Vagina (tissue), 2 donors: Measurements from ENCODE around the gene TNS3. TPM values are rescaled to one million over a fixed set of nuclear protein-coding genes. Genes with fewer than 3 reads are reported as not detected.

ENCODE experiments used
- DNase-seq, 2 donors: peaks; one replicate each; pipeline ENCODE4 v3.0.0-alpha.2; 2017; ENCODE audit errors: extremely low spot score in 2 of 2
- H3K27ac ChIP-seq: fragments of 200-600 bp; sonication (generic); one replicate; pipeline ENCODE4 v1.5.1; 2019
- H3K27me3 ChIP-seq: fragments of 200-600 bp; sonication (generic); one replicate; pipeline ENCODE4 v1.5.1; 2019
- H3K36me3 ChIP-seq, 2 donors: fragments of 200-600 bp; sonication (generic); one replicate each; pipeline ENCODE4 v1.5.1; 2017 to 2019
- H3K4me1 ChIP-seq: fragments of 200-600 bp; sonication (generic); one replicate; pipeline ENCODE4 v1.5.1; 2019
- H3K4me3 ChIP-seq, 2 donors: fragments of 200-600 bp; sonication (generic); 1 replicate in 1 of 2; 2 replicates in 1 of 2; pipeline ENCODE4 v1.5.1; 2016 to 2019
- H3K9me3 ChIP-seq: fragments of 200-600 bp; sonication (generic); one replicate; pipeline ENCODE4 v1.5.1; 2019
- POLR2A ChIP-seq, 2 donors: fragments of 450-650 bp; IDR thresholded peaks; one replicate each; pipeline ENCODE4 v1.6.1; 2017; ENCODE audit warnings: antibody characterized with exemption in 2 of 2, mild to moderate bottlenecking in 2 of 2, moderate library complexity in 2 of 2
- POLR2AphosphoS5 ChIP-seq, 2 donors: sonication (generic); formaldehyde crosslinking; IDR thresholded peaks; one replicate each; pipeline ENCODE4 v1.9.0; 2017; ENCODE audit warnings: antibody characterized with exemption in 2 of 2, mild to moderate bottlenecking in 2 of 2, low read depth in 1 of 2; ENCODE audit not compliant: insufficient read depth in 1 of 2
- intact Hi-C: fragments of 100-400 bp; cut with DNase I; formaldehyde crosslinking; loops from one replicate; pipeline ENCODE4 v1.15.1; 2023
- total RNA-seq: library from RNA; depleted of rRNA; stranded (reverse); fragments of >200 nt; gene quantifications from one replicate; pipeline ENCODE4 v1.2.3, GENCODE V29; 2016
- TF ChIP-seq, protein P1 (sequence below), 3 experiments: fragments of 450-650 bp in 2 of 3; fragments of 200-600 bp in 1 of 3; sonication (generic) in 1 of 3; IDR thresholded peaks; one replicate each; pipeline ENCODE4 v1.5.1; 2017 to 2019; ENCODE audit warnings: antibody characterized with exemption in 3 of 3, mild to moderate bottlenecking in 2 of 3, moderate library complexity in 2 of 3

TNS3 gene
- total RNA-seq, 1 donor from 2014 or later: 36.8 TPM

GRCh38 chr7:47361746-47362215, 220.1 kb downstream of the TNS3 start:
- no peak overlapping the region for H3K27ac ChIP-seq
- no peak overlapping the region for H3K4me3 ChIP-seq
- no peak for DNase-seq
- intact Hi-C loops: no loop called here
- TF ChIP-seq POLR2A (IDR thresholded peaks at IDR 0.05): no peak
- TF ChIP-seq, protein P1, sequence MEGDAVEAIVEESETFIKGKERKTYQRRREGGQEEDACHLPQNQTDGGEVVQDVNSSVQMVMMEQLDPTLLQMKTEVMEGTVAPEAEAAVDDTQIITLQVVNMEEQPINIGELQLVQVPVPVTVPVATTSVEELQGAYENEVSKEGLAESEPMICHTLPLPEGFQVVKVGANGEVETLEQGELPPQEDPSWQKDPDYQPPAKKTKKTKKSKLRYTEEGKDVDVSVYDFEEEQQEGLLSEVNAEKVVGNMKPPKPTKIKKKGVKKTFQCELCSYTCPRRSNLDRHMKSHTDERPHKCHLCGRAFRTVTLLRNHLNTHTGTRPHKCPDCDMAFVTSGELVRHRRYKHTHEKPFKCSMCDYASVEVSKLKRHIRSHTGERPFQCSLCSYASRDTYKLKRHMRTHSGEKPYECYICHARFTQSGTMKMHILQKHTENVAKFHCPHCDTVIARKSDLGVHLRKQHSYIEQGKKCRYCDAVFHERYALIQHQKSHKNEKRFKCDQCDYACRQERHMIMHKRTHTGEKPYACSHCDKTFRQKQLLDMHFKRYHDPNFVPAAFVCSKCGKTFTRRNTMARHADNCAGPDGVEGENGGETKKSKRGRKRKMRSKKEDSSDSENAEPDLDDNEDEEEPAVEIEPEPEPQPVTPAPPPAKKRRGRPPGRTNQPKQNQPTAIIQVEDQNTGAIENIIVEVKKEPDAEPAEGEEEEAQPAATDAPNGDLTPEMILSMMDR (IDR thresholded peaks at IDR 0.05): no peak
- no peak for TF ChIP-seq POLR2AphosphoS5 (IDR thresholded peaks at IDR 0.05; ENCODE audit: insufficient read depth in 1 of 2, low read depth in 1 of 2)
- H3K4me1 ChIP-seq: no peaks in the 10 kb centered on the region
- H3K36me3 ChIP-seq: peaks cover 0 to 6% of the 10 kb centered on the region in 2 donors
- no peaks in the 10 kb centered on the region for H3K27me3 ChIP-seq
- no peaks in the 10 kb centered on the region for H3K9me3 ChIP-seq

DNA sequence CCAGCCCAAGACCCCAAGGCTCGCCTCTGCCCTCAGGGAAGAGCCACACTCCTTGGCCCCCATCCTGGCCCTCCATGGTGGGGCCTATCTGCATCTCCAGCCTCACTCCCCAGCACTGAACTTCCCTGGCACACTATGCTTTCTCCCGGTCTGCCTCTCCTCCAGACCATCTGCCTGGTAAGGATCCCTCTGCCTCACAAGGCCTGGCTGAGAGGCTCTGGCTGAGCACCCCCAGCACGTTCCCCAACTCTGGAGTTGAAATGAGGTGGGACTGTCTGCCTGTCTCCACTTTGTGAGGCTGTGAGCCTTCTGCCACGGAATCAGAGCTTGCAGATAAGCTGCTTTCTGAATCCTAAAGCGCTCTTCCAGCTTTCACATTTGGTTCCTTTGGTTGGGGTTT, 220.7 kb downstream of the TNS3 start:
- H3K27ac ChIP-seq: no peak overlapping the region
- H3K4me1 ChIP-seq: no peaks in the 10 kb centered on the region
- DNase-seq: no peak
- no peaks in the 10 kb centered on the region for H3K27me3 ChIP-seq
- H3K4me3 ChIP-seq: no peak overlapping the region
- TF ChIP-seq, protein P1 (IDR thresholded peaks at IDR 0.05): no peak
- no peaks in the 10 kb centered on the region for H3K9me3 ChIP-seq
- H3K36me3 ChIP-seq: peaks cover 0 to 6% of the 10 kb centered on the region in 2 donors
- intact Hi-C loops: no loop called here

GRCh38 chr7:47360301-47360900, 221.5 kb downstream of the TNS3 start:
- intact Hi-C loops: no loop called here
- H3K4me3 ChIP-seq: no peak overlapping the region
- no peaks in the 10 kb centered on the region for H3K9me3 ChIP-seq
- no peak for DNase-seq
- H3K36me3 ChIP-seq: peaks cover 0 to 6% of the 10 kb centered on the region in 2 donors
- H3K27me3 ChIP-seq: no peaks in the 10 kb centered on the region
- TF ChIP-seq, protein P1 (IDR thresholded peaks at IDR 0.05): no peak
- no peak for TF ChIP-seq POLR2AphosphoS5 (IDR thresholded peaks at IDR 0.05; ENCODE audit: insufficient read depth in 1 of 2, low read depth in 1 of 2)
- no peak for TF ChIP-seq POLR2A (IDR thresholded peaks at IDR 0.05)
- no peak overlapping the region for H3K27ac ChIP-seq
- H3K4me1 ChIP-seq: no peaks in the 10 kb centered on the region

DNA sequence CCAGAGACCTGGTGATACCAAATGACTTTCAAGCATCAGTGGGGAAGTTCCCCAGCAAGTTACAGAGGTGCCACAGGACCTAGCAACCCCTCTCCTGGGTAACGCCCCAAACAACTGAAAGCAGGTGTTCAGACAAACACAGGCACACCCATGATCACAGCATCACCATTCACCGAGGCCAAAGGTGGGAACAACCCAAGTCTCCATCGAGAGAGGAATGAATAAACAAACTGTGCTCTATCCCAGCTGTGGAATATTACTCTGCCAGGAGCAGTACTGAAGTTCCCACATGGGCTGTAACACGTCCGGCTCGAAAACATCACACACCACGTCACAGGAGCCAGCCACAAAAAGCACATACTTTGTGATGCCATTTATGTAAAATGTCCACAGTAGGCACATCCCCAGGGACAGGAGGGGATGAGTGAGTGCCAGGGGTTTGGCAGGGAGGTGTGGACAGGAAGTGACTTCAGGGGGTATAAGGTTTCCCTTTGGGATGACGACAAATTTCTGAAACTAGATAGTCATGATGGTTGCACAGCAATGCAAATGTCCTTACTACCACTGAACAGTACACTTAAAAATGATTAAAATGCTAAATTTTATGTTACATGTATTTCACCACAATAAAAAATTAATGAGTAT, 222.8 kb downstream of the TNS3 start:
- intact Hi-C loops: no loop called here
- Histone ChIP-seq H3K36me3 (peaks cover 0 to 6% of the 10 kb centered on the region in 2 donors), H3K4me1 (no peaks in the 10 kb centered on the region), H3K27me3 (no peaks in the 10 kb centered on the region), H3K9me3 (no peaks in the 10 kb centered on the region), H3K27ac (no peak overlapping the region), H3K4me3 (no peak overlapping the region)
- TF ChIP-seq POLR2AphosphoS5 (IDR thresholded peaks at IDR 0.05; ENCODE audit: insufficient read depth in 1 of 2, low read depth in 1 of 2): no peak
- TF ChIP-seq POLR2A (IDR thresholded peaks at IDR 0.05): no peak
- TF ChIP-seq, protein P1 (IDR thresholded peaks at IDR 0.05): no peak
- no peak for DNase-seq

DNA sequence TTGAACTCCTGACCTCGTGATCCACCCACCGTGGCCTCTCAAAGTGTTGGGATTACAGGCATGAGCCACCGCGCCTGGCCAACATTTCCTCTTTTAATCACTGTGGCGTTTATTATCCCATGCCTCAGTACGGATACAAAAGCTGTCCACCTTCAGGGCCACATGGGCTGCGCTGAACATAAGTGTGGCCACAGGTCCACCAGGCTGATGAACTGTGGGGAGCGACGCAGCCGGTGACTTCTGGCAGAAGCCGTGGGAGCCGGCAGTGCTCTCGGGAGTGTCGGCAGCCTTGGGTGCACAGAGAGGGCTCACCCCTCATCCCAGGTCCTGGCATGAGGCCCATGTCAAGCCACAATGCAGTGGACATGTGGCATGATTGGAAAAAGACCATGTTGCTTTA, 223.6 kb downstream of the TNS3 start:
- H3K4me3 ChIP-seq: no peak overlapping the region
- H3K27me3 ChIP-seq: no peaks in the 10 kb centered on the region
- TF ChIP-seq, protein P1 (IDR thresholded peaks at IDR 0.05): no peak
- no peak for TF ChIP-seq POLR2A (IDR thresholded peaks at IDR 0.05)
- no peak for TF ChIP-seq POLR2AphosphoS5 (IDR thresholded peaks at IDR 0.05; ENCODE audit: insufficient read depth in 1 of 2, low read depth in 1 of 2)
- H3K27ac ChIP-seq: no peak overlapping the region
- no peaks in the 10 kb centered on the region for H3K4me1 ChIP-seq
- peaks cover 0 to under 1% of the 10 kb centered on the region in 2 donors for H3K36me3 ChIP-seq
- no peak for DNase-seq
- intact Hi-C loops: no loop called here
- H3K9me3 ChIP-seq: no peaks in the 10 kb centered on the region
